ENCODE measurements around the gene AHSA1. TPM values are rescaled to one million over a fixed set of nuclear protein-coding genes. Genes with fewer than 3 reads are reported as not detected.

Gene AHSA1
- total RNA-seq, 1 donor from 2014 or later, result 122 TPM

- Histone ChIP-seq H3K4me3 (no peak within 1 kb of the TSS), H3K27me3 (ENCODE audit: low read depth) (no peaks in the 10 kb centered on the region), H3K4me1 (no peaks in the 10 kb centered on the region), H3K36me3 (peaks cover 72% of the 10 kb centered on the region), H3K27ac (no peak within 1 kb of the TSS), H3K9me3 (peaks cover 18% of the 10 kb centered on the region)
- intact Hi-C loops (cut with DNase I), result no loop called here
- TF ChIP-seq CTCF (IDR thresholded peaks at IDR 0.05), result no peak
- no peak for DNase-seq
- ATAC-seq, result no peak
These were observed 34.5 kb upstream of the AHSA1 start, which contains the start of gene NOXRED1 for GRCh38 chr14:77423423-77423822. TSS of gene NOXRED1 (minus strand) at chr14:77423523. CDS start at chr14:77422889, 634 bp downstream.

- intact Hi-C loops (cut with DNase I), result no loop called here
- DNase-seq, result no peak
- no peak for ATAC-seq
- Histone ChIP-seq H3K9me3 (peaks cover 4% of the 10 kb centered on the region), H3K4me3 (no peak overlapping the region), H3K27ac (no peak overlapping the region), H3K4me1 (no peaks in the 10 kb centered on the region), H3K27me3 (ENCODE audit: low read depth) (no peaks in the 10 kb centered on the region), H3K36me3 (peaks cover 86% of the 10 kb centered on the region)
- no peak for TF ChIP-seq CTCF (IDR thresholded peaks at IDR 0.05)
These were observed 33.0 kb upstream of the AHSA1 start for GRCh38 chr14:77424862-77425261.

- intact Hi-C loops (cut with DNase I), result no loop called here
- Histone ChIP-seq H3K27ac (no peak overlapping the region), H3K36me3 (peaks cover 100% of the 10 kb centered on the region), H3K4me3 (no peak overlapping the region), H3K27me3 (ENCODE audit: low read depth) (no peaks in the 10 kb centered on the region), H3K4me1 (no peaks in the 10 kb centered on the region), H3K9me3 (no peaks in the 10 kb centered on the region)
- ATAC-seq (no peak), DNase-seq (no peak)
- TF ChIP-seq CTCF (IDR thresholded peaks at IDR 0.05), result no peak
These were observed 31.5 kb upstream of the AHSA1 start for GRCh38 chr14:77426396-77426795.

GRCh38 chr14:77436042-77436441 lies 21.9 kb upstream of the AHSA1 start:
- Histone ChIP-seq H3K4me1 (no peaks in the 10 kb centered on the region), H3K27me3 (ENCODE audit: low read depth) (no peaks in the 10 kb centered on the region), H3K9me3 (no peaks in the 10 kb centered on the region), H3K4me3 (no peak overlapping the region), H3K36me3 (peaks cover 89% of the 10 kb centered on the region), H3K27ac (no peak overlapping the region)
- intact Hi-C loops (cut with DNase I), result no loop called here
- DNase-seq, result no peak
- no peak for TF ChIP-seq CTCF (IDR thresholded peaks at IDR 0.05)
- no peak for ATAC-seq

- DNase-seq (no peak), ATAC-seq (no peak)
- no peak for TF ChIP-seq CTCF (IDR thresholded peaks at IDR 0.05)
- Histone ChIP-seq H3K4me1 (no peaks in the 10 kb centered on the region), H3K36me3 (peaks cover 89% of the 10 kb centered on the region), H3K27me3 (ENCODE audit: low read depth) (no peaks in the 10 kb centered on the region), H3K9me3 (no peaks in the 10 kb centered on the region), H3K27ac (no peak overlapping the region), H3K4me3 (no peak overlapping the region)
- intact Hi-C loops (cut with DNase I), result no loop called here
These were observed 19.3 kb upstream of the AHSA1 start for GRCh38 chr14:77438596-77438995.

- no peak for ATAC-seq
- Histone ChIP-seq H3K27me3 (ENCODE audit: low read depth) (no peaks in the 10 kb centered on the region), H3K9me3 (no peaks in the 10 kb centered on the region), H3K4me3 (no peak overlapping the region), H3K27ac (no peak overlapping the region), H3K4me1 (no peaks in the 10 kb centered on the region), H3K36me3 (peaks cover 89% of the 10 kb centered on the region)
- TF ChIP-seq CTCF (IDR thresholded peaks at IDR 0.05), result no peak
- no peak for DNase-seq
- intact Hi-C loops (cut with DNase I), result no loop called here
These were observed 18.0 kb upstream of the AHSA1 start for GRCh38 chr14:77439861-77440260.
